Measurements from ENCODE around the gene USP32. TPM values are rescaled to one million over a fixed set of nuclear protein-coding genes. Genes with fewer than 3 reads are reported as not detected.
"Not testable (repeated sequence)": the region's sequence is repeated elsewhere in the genome, so short reads cannot be mapped to it uniquely, and the experiment has no call there.

The USP32 gene
- polyA plus RNA-seq, 3 donors, result 6.3 to 20.9 (median 17.3) TPM

GRCh38 chr17:60277258-60277657 is 114.7 kb downstream of the USP32 start:
- WGBS, 3 donors, result 91 to 95% (median 92%) methylated on average over 1 of the region's 1 CpG
- H3K27ac ChIP-seq (ENCODE audit: low read depth, low read length), result no peak overlapping the region

DNA sequence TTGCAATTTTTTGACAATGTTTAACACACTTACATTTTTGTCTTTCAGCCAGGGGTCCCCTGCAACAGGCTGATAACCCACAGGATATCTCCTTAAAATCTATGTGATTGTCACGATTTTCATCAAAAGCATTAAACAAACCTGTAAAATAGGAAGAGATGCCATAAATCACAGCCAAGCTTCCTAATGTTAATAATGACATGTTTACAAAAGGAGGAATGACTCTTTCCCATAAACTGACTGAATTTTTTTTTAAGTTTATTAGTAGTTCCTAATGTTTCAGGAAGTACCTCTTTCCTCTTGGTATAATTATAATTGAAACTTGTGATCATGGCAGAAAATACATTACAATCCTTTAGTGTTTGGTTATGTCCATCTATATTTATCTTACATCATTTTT is 122.5 kb downstream of the USP32 start:
- 45 to 62% (median 53%) methylated on average over 1 of the region's 1 CpG for WGBS, 3 donors

DNA sequence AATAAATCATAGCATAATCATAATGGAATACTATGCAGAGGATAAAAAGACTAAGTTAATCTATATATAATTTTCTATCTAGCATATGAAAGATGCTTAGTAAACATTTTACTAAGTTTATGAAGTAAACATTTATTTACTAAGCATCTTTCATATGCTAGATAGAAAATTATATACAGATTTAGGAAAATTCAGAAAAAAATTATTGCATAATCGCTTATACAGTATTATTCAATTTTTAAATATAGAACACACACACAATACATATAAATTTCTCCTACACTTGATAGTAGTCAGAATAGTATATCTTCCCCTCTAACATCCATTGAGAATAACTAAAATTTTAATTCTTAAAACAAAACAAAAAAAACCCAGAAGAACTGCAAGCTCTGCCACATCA is 131.4 kb downstream of the USP32 start:
- 98 to 100% (median 100%) methylated on average over 1 of the region's 1 CpG for WGBS, 3 donors
- no peak overlapping the region for H3K27ac ChIP-seq (ENCODE audit: low read depth, low read length)

More for the DNA sequence above, 122.5 kb downstream of the USP32 start:
- H3K27ac ChIP-seq (ENCODE audit: low read depth, low read length), result no peak overlapping the region

- no peak overlapping the region for H3K27ac ChIP-seq (ENCODE audit: low read depth, low read length)
- WGBS, 3 donors, result 94 to 97% (median 96%) methylated on average over 3 of the region's 3 CpGs
These were observed 133.6 kb downstream of the USP32 start for GRCh38 chr17:60258313-60258712.

DNA sequence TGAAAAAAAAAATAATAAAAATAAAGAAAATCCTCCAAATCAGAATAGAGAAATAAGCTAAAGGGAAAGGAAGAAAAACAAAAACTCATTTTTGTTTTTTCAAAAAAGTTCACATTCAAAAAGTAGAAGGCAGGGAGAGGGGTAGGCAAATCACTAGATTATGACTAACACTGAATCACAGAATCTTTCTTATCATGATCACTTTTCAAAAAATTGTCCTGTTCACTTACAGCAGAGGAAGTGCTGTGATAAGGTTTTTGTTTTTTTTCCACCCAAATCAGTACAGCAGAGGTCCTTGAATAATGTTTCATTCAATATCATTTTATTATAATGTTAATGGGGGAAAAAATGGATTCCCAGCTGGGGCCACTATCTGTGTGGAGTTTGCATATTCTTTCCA is 135.8 kb downstream of the USP32 start:
- H3K27ac ChIP-seq (ENCODE audit: low read depth, low read length), result no peak overlapping the region

DNA sequence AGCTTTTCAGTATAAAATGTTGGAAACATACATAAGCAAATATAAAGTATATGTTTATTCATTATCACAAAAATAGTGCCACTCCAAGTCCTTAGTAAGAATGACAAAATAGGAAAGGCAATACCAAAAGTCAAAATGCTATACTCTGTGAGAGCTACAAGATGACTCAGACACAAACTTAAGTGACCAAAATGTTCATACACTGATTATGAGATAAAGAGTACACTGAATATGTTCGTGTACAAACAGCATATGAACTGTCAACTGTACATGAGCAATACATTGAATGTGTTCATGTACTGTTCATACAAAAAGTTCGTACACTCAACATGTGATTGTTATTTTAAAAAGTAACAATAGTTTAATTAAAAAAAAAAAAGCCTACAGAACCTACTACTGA is 138.9 kb downstream of the USP32 start:
- H3K27ac ChIP-seq (ENCODE audit: low read depth, low read length), result no peak overlapping the region
- WGBS, 3 donors, result 86 to 97% (median 90%) methylated on average over 2 of the region's 2 CpGs

GRCh38 chr17:60252459-60252858 is 139.5 kb downstream of the USP32 start:
- 82 to 96% (median 82%) methylated on average over 1 of the region's 1 CpG for WGBS, 3 donors
- H3K27ac ChIP-seq (ENCODE audit: low read depth, low read length), result no peak overlapping the region

- H3K27ac ChIP-seq (ENCODE audit: low read depth, low read length), result no peak overlapping the region
These were observed 142.6 kb downstream of the USP32 start for GRCh38 chr17:60249290-60249826.

DNA sequence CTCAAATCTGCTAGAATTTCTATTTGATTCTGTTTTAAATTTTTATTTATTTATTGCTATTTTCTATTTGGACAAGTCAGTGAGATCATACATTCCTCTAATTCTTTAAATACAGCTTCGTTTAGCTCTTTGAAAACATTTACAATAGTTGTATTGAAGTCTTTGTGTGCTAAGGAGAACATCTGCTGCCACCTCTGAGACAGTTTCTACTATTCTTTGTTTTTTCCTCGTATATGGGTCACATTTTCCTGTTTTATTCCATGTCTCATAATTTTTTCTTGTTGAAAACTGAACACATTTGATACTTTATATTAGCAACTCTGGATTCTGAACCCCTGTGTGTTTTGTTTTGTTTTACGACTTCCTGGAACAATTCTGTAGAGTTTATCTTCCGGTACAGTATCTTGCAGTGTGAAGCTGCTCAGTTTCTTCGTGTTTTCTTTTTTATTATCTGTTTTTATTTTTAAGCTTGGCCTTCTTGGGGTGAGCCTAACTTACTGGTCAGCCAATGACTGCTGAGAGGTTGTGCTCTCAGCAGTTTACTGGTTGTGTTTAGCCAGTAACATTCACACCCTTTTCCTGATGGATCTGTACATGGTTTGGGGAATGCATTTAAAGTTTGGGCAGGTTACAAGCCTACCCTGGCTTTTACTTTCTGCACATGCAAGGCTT is 143.2 kb downstream of the USP32 start:
- WGBS, 3 donors, result 81 to 90% (median 84%) methylated on average over 5 of the region's 5 CpGs

DNA sequence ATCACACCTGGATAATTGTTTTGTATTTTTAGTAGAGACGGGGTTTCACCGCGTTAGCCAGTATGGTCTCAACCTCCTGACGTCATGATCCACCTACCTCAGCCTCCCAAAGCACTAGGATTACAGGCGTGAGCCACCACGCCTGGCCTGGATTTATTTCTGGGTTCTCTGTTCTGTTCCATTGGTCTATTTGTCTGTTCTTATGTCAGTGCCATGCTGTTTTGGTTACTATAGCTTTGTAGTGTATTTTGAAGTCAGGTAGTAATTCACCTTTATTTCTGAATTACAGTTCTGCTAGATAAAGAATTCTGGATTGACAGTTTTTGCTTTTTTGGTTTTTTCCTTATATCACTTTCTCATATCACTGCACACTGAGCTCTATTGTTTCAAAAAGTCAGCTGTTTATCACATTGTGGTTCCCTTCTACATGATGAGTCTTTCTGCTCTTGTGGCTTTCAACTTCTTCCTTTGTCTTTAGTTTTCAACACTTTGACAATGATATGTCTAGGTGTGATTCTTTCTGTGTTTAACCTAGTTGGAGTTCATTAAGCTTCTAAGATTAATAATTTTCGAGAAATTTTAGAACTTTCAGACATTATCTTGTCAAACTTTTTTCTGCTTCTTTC is 144.0 kb downstream of the USP32 start:
- WGBS, 3 donors, result 97 to 99% (median 98%) methylated on average over 7 of the region's 7 CpGs
- H3K27ac ChIP-seq (ENCODE audit: low read depth, low read length), result no peak overlapping the region

More for the DNA sequence above, 143.2 kb downstream of the USP32 start:
- H3K27ac ChIP-seq (ENCODE audit: low read depth, low read length), result no peak overlapping the region

- H3K27ac ChIP-seq (ENCODE audit: low read depth, low read length), result no peak overlapping the region
- 92 to 97% (median 95%) methylated on average over 8 of the region's 8 CpGs for WGBS, 3 donors
These were observed 147.3 kb downstream of the USP32 start for GRCh38 chr17:60244656-60245055.

DNA sequence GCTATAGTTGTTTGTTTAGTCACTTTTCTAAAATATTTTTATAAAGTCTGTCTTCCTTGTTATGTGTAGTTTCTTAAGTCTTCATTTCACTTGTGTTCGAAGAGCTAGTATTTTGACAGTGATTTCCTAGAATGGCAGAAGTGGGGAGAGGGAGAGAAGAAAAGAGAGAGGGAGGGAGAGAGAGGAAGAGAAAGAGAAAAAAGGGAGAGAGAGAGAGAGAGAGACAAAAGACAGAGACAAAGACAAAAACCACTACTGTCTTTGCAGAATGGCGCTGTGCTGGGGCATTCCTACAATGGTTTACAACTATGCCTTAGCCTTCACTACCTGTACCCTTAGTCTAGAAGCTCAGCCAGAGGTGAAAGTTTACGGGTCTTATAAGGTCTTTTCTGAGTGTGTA is 151.6 kb downstream of the USP32 start:
- H3K27ac ChIP-seq (ENCODE audit: low read depth, low read length), result no peak overlapping the region
- WGBS, 3 donors, result 84 to 98% (median 96%) methylated on average over 3 of the region's 3 CpGs

- no peak overlapping the region for H3K27ac ChIP-seq (ENCODE audit: low read depth, low read length)
- 74 to 91% (median 82%) methylated on average over 2 of the region's 2 CpGs for WGBS, 3 donors
These were observed 160.2 kb downstream of the USP32 start for GRCh38 chr17:60231691-60232090.

DNA sequence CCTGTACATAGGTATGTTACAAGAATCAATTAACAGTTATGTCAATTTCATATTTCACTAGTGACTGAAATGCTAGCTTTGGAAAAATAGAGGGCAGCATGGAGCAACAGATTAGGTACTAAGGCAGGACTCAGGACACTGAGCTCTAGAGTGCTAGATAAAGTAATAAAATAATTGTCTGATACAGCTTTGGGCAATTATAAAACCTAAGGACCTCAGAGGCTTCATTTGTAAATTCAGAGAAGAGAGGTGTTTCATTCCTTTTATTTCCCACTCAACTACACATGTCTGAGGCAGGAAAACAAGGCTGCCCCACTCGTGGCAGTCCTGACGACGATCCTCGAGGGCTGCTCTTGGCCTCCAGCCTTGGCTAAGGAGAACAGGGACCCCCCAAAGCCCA is 160.7 kb downstream of the USP32 start:
- no peak overlapping the region for H3K27ac ChIP-seq (ENCODE audit: low read depth, low read length)
- 70 to 89% (median 86%) methylated on average over 4 of the region's 4 CpGs for WGBS, 3 donors

GRCh38 chr17:60230358-60230757 is 161.6 kb downstream of the USP32 start:
- H3K27ac ChIP-seq (ENCODE audit: low read depth, low read length), result no peak overlapping the region
- 88 to 94% (median 93%) methylated on average over 3 of the region's 3 CpGs for WGBS, 3 donors

- no peak overlapping the region for H3K27ac ChIP-seq (ENCODE audit: low read depth, low read length)
- WGBS, 3 donors, result 90 to 93% (median 93%) methylated on average over 3 of the region's 3 CpGs
These were observed 162.6 kb downstream of the USP32 start for GRCh38 chr17:60229188-60229802.

DNA sequence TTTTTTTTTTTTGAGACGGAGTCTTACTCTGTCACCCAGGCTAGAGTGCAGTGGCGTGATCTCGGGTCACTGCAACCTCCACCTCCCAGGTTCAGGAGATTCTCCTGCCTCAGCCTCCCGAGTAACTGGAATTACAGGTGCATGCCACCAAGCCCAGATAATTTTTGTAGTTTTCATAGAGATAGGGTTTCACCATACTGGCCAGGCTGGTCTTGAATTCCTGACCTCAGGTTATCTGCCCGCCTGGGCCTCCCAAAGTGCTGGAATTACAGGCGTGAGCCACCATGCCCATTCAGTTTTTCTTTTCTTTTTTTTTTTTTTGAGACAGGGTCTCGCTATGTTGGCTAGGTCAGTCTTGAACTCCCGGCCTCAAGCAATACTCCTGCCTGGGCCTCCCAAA is 164.7 kb downstream of the USP32 start:
- WGBS, 3 donors, result 96 to 97% (median 96%) methylated on average over 8 of the region's 8 CpGs
- not testable (repeated sequence) for H3K27ac ChIP-seq (ENCODE audit: low read depth, low read length)

GRCh38 chr17:60224064-60224463 is 167.9 kb downstream of the USP32 start:
- 85 to 98% (median 94%) methylated on average over 1 of the region's 1 CpG for WGBS, 3 donors

GRCh38 chr17:60223456-60223855 is 168.5 kb downstream of the USP32 start:
- WGBS, 3 donors, result 79 to 83% (median 82%) methylated on average over 1 of the region's 1 CpG
- no peak overlapping the region for H3K27ac ChIP-seq (ENCODE audit: low read depth, low read length)

More at GRCh38 chr17:60224064-60224463, 167.9 kb downstream of the USP32 start:
- H3K27ac ChIP-seq (ENCODE audit: low read depth, low read length), result no peak overlapping the region

DNA sequence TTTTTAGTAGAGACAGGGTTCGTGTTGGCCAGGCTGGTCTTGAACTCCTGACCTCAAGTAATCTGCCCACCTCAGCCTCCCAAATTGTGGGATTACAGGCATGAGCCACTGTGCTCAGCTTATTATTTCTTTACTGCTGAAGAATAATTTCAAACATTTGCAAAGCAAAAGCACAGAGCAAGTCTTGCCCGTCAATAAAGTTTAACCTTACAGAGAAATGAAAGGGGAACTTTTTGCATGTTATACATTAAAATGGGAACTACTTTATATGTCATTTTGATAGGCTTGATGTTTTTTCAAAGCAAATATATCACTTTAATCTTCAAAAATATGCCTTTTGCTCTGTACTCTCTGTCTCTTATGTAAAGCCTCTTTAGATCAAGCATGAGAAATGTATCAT is 173.2 kb downstream of the USP32 start:
- 88 to 91% (median 89%) methylated on average over 2 of the region's 2 CpGs for WGBS, 3 donors
- not testable (repeated sequence) for H3K27ac ChIP-seq (ENCODE audit: low read depth, low read length)

Data from adipose tissue (tissue), 3 donors.